ENCODE measurements around the gene LTB4R.

LTB4R gene, protein sequence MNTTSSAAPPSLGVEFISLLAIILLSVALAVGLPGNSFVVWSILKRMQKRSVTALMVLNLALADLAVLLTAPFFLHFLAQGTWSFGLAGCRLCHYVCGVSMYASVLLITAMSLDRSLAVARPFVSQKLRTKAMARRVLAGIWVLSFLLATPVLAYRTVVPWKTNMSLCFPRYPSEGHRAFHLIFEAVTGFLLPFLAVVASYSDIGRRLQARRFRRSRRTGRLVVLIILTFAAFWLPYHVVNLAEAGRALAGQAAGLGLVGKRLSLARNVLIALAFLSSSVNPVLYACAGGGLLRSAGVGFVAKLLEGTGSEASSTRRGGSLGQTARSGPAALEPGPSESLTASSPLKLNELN

GRCh38 chr14:24310646-24311604 lies at the start of gene LTB4R:
LTB4R (plus strand) TSS chr14:24311502; CDS start chr14:24315652, 4,150 bp downstream.
- no peak for FAIRE-seq
- DNase-seq (ENCODE audit: low spot score) = no peak

- DNase-seq (ENCODE audit: low spot score) (no peak), FAIRE-seq (no peak)
Observed at GRCh38 chr14:24261969-24262327, 49.4 kb upstream of the LTB4R start.

DNA sequence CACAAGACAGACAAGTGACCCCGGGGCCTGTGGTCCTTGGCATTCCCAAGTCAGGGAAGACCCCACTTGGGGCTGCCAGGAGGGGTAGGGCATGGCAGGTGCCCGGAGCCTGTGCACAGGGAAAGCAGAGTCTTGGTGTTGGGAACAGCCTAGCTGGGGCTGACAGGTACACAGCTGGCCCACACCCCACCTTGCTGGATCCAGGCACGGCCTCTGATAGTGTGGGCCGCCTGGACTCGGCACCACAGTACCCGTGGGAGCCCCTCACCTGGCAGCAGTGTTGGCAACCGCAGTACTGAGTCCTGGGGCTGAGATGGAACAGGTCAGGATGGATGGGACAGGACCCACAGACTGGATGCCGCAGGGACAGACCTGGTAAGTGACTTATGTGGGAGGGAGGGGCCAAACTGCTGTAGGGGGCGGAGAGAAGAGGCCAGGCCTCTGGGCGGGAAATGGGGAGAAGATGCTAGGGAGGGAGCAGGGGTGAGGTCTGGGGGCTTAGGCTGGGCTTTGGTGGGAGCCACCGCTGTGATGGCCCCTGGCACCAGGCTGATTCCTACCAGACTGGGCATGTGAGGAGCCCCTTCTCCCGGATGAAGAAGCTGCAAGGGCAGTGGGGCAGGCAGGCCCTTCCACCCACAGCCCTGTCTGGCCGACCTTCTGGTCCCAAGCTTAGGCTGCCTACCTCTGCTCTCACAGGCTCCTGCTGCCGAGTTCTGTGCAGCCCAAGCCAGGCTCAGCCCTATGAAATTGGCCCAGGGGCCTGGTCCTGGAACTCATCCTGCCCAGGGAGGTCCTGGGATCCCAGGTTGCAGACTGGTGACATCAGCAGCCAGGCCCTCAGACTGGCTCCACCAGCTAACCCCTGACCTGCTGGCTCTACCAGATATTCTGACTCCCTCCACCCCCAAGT lies 48.2 kb upstream of the LTB4R start, which contains the start of gene TGM1:
Gene TGM1, minus strand, starts transcription at position 357 of the 913 bp plus-strand sequence. CDS start 825 bp downstream, outside the sequence.
- DNase-seq (ENCODE audit: low spot score) (no peak), FAIRE-seq (no peak)

GRCh38 chr14:24263848-24264247 lies 47.5 kb upstream of the LTB4R start:
- FAIRE-seq (no peak), DNase-seq (ENCODE audit: low spot score) (no peak)

DNA sequence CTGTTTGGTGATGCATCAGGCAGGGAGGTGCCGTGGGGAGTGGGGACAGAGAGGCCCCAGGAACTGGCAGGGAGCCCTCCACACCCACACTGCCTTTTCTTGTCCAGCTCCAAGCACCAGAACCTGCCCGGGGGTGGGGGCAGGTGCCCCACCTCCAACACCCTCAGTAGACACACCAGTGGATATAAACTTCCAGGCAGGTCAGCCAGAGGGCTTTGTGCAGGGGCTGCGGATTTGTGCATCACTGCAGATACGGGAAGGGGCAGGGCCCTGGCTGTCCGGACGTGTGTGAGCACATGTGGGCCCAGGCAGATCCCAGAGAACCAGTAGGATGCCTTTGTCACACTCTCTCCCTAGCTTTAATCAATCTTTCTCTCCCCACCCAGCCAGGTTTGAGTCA lies 47.0 kb upstream of the LTB4R start:
- DNase-seq (ENCODE audit: low spot score) (no peak), FAIRE-seq (no peak)

DNA sequence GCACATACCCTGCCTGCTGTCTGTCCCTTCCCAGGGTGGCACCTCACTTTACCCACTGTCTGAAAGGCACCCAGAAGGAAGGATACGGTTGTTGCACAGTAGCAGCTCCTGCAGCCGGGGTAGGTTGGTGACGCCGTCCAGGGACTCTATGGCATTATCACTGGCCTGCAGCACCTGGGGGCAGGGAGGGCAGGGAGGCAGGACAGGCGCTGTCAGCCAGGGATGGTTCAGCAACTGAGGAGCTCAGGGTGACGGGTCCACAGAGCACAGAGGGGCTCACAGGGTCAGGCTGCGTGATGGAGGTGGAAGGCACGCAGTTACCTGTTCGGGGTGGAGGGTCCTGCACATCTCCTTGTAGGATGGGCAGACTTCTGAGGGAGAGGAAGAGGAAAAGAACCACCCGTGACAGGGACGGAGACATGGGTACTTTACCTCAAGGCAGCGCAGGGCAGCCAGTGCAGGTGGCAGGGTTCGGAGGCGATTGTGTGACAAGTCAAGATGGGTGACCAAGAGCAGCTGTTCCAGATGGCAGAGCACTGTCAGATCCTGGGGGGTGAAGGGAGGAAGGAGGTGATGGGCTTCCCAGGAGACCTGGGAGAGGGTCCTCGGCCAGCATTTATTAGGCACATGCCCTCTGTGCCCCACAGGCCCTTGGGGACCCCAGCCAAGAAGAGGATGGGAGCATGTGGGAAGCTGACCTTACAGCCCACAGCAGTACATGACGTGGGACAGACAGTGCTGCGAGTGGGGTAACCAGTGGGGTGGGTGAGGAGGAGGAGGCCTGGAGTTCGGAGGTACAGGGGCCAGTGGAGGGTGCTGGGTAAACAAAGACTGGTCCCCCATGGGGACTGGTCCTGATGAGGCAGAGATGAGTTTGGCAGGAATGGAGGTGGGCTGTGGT lies 44.7 kb upstream of the LTB4R start:
- FAIRE-seq (no peak), DNase-seq (ENCODE audit: low spot score) (no peak)

GRCh38 chr14:24267516-24267915 lies 43.8 kb upstream of the LTB4R start:
- no peak for DNase-seq (ENCODE audit: low spot score)
- FAIRE-seq = no peak

DNA sequence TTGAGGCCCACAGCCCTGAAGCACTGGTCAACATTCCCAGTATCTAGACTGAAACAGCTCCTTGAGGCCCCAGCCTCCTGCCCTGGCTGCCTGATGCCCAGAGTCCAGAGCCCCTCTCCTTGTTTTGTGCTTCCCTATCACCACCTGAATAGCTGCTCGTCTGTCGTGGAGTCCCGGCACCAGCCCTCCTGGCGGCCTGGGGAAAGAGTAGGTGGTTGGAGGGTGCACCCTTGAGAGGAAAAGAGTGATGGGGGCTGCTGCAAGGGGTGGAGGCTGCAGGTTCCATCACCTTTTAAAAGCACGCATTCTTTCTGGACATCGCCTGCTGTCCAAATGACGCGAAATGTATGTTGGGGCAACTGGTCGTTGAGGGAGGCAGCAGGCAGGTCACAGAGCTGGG lies 43.1 kb upstream of the LTB4R start:
- FAIRE-seq (no peak), DNase-seq (ENCODE audit: low spot score) (no peak)

GRCh38 chr14:24269368-24269767 lies 41.9 kb upstream of the LTB4R start:
- no peak for FAIRE-seq

DNA sequence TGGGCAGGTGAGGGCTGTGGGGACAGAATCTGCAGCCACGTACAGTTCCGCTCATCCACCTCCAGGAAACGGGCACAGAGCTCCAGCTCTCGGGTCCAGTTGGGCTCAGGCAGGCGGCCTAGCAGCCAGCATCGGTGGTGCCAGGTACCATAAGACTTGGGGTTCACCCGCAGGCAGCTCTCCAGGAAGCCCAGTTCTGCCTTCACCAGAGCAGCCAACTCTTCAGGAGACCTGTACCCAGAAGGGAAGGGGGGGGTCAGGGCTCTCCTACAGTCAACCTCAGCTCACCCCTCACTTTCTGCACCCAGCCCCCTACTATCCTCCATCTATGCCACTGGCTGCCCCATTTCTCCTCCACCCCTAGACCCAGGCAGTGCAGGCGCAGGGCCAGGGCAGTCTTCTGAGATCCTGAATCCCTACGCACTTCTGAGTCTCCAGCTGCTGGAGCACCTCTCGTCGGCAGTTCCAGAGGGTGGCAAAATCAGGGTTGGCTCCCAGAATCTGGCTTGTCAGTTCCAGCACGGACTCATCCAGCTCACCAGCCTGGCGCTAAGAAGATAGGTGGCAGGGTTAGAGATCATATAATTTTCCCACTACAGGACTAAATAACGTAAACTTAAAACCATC lies 41.3 kb upstream of the LTB4R start:
- FAIRE-seq (no peak), DNase-seq (ENCODE audit: low spot score) (no peak)

More at GRCh38 chr14:24269368-24269767, 41.9 kb upstream of the LTB4R start:
- no peak for DNase-seq (ENCODE audit: low spot score)

- DNase-seq (ENCODE audit: low spot score) (no peak), FAIRE-seq (no peak)
Observed at GRCh38 chr14:24270537-24271133, 40.7 kb upstream of the LTB4R start.

- peak; percentile 58 for DNase-seq (ENCODE audit: low spot score)
- FAIRE-seq = no peak
Observed at GRCh38 chr14:24271134-24271833, 40.0 kb upstream of the LTB4R start, which contains the start of gene RABGGTA. RABGGTA (minus strand) TSS chr14:24271597; CDS start chr14:24271115, 482 bp downstream.

GRCh38 chr14:24271834-24272263 lies 39.5 kb upstream of the LTB4R start:
- DNase-seq (ENCODE audit: low spot score) (no peak), FAIRE-seq (no peak)

DNA sequence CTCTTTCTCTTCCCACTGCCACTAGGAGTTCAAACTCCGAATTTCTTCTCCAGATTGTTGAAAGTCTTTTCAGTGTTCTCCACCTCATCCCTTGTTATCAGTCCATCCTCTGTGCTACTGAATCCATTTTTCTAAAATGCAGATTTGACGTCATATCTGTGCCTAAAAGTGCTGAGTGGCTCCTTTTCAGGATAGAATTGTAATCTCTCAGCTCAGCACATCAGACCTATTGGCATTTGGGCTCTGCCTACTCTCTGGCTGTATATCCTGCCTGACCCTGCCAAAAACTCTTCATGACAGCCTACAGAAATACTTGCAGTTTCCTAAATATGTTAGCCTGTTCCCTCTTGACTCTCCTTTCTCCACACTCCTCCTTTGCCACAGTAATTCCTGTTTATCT lies 38.8 kb upstream of the LTB4R start:
- FAIRE-seq (no peak), DNase-seq (ENCODE audit: low spot score) (no peak)

GRCh38 chr14:24273422-24273998 lies 37.8 kb upstream of the LTB4R start:
- FAIRE-seq (no peak), DNase-seq (ENCODE audit: low spot score) (no peak)

GRCh38 chr14:24274101-24274543 lies 37.2 kb upstream of the LTB4R start:
- FAIRE-seq (no peak), DNase-seq (ENCODE audit: low spot score) (no peak)

DNA sequence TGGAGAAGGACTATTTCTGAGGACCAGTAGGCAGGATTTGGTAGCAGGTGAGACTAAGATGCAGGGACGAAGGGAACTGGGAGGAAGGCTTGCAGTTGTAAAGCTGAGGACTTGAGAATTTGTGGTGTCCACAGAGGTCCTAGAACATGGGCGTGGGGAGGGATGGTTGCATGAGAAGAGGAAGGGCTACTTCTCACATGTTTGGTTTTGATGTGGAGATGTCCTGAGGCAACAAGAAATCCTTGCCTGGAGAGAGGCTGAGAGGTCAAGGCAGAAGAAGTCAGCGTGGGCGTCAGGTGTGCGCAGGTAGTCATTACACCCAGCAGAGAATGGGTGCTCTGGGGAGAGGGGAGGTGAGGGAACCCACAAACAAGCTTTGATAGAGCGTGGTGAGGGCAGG lies 34.2 kb upstream of the LTB4R start:
- FAIRE-seq (no peak), DNase-seq (ENCODE audit: low spot score) (no peak)

All from RCC 7860 (cell line).